NCI-H2029 (cell line): Measurements from ENCODE around the gene DDX39B.
A peak's percentile ranks its signal among the peaks of the same experiment; 100 is the strongest.
"Not testable (repeated sequence)": the region's sequence is repeated elsewhere in the genome, so short reads cannot be mapped to it uniquely, and the experiment has no call there.

Experiments used
- DNase-seq: peaks from one replicate; lab custom pipeline; 2025; lab: John Stamatoyannopoulos, UW

Gene DDX39B

DNA sequence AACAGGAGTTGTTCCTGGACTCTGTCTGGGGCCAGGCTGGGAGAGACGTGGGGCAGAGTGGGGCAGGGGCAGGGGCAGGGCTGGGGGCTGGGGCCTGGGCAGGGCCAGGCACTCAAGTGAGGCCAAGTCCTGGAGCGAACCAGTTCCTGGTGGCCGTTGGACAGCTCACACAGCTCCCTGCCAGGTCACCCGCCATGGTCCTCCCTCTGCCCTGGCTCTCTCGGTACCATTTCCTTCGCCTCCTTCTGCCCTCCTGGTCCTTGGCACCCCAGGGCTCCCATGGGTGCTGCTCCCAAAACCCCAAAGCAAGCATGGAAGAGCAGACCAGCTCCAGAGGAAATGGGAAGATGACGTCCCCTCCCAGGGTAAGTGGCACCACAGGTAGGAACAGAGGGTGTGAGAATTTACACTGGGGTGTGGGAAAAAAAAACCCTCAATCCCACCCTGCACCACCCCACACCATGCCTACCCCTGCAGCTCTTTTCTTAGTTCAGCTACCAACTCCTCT, 12.9 kb downstream of the DDX39B start, which contains the start of gene MCCD1:
TSS of gene MCCD1 (plus strand) at position 142 of the 508 bp plus-strand sequence. CDS start at position 195, 53 bp downstream.
- DNase-seq, result no peak

DNA sequence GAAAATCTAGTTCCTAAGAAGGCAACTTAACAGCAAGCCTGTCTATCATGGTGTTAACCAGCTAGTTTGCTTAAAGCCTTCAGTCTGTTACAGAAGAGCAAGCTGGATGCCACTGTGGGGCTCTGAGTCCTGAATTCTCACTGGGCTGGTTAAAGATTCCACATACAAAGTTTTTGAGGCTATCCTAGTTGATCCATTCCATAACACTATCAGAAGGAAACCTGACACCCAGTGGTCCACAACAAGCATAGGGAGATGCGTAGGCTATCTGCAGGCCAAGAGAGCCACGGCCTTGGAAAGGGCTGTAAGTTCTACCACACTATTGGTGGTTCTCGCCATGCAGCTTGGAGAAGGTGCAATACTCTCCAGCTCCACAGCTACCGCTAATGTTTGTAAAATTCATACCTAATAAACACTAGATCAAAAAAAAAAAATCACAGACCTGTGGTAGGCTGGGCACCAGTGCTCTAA, 13.5 kb downstream of the DDX39B start:
- DNase-seq, result no peak

DNA sequence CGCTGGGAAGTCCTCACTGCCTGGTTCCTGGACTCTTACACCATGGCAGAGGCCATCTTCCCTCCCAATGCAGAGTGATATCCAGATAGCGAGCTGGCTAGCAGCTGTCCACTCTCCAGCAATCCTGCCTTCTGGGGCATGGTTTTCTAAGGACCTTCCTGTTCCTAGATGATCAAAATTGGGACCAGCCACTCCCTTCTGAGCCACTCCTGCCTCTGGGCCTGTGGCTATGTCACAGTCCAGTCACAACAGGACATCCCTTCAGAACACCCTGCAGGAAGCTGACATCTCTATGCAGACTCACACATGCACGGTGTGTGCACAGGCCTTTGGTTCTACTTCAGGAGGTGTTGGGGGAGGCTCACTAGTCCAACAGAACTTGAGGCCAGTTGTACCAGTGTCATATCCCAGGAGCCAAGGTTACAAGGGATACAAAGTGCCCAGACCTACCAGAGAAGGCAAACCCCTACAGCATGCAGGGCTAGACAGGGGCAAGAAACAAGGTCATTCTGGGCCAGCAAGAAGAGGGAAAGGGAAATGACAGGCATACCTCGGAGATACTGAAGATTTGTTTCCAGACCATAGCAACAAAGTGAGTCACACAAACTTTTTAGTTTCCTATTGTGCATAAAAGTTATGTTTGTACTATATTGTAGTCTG, 15.7 kb downstream of the DDX39B start:
- DNase-seq, result no peak

DNA sequence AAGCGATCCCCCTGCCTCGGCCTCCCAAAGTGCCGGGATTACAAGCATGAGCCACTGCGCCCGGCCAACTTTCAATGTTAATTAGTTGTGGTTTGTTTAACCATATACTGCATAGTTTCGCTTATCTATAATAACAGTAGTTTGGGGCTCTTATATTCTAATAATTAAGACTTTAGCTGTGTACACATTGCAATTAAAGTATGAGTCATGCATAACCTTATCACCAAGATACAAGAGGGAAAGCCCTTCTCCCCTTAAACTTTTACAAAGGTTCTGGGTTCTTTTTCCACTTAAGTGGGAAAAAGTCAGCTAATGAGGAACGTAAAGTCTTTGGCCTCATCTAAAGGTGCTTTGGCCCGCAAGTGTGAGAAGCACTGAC, 16.3 kb downstream of the DDX39B start:
- no peak for DNase-seq

DNA sequence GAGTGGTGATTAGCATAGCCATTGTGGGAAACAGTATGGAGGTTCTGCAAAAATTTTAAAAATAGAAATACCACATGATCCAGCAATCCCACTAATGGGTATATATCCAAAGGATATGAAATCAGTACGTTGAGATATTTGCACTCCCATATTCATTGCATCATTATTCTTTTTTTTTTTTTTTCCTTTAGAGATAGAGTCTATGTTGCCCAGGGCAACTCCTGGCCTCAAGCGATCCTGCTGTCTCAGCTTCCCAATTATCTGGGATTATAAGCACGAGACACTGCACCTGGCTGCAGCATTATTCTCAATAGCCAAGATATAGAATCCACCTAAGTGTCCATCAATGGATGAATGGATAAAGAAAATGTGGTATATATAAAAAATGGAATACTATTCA, 20.0 kb downstream of the DDX39B start:
- no peak for DNase-seq

DNA sequence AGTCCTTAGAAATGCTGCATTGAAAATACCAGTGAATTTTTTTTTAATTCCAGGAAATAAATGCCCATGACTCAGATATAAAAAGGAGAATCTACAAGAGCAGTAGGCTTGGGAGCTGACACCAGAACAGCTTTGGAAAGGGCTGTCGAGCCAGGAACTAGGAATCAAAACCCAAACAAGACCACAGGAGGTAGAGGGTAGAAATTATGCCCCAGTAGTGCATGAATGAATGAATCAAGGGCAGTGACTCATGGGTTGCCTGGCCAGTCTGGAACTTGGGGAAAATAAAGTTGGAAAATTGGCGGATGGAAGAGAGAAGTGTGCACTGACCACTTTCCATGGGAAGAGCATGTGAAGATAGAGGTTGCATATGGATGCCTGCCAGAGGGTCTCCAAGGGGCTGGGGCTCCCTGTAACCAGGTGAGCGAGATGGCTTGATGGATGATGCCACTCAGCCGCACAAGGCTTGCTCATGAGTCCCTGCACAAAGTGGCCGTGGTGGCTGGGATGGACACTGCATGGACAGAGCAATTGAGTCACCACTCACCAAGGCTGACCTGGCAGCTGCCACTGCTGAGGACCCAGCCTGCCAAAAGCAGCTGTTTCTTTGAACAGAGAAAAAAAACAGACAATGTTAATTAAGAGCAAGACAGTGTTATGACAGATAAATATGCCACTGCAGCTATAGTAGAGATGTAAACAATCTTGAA, 28.2 kb downstream of the DDX39B start:
- DNase-seq, result no peak

DNA sequence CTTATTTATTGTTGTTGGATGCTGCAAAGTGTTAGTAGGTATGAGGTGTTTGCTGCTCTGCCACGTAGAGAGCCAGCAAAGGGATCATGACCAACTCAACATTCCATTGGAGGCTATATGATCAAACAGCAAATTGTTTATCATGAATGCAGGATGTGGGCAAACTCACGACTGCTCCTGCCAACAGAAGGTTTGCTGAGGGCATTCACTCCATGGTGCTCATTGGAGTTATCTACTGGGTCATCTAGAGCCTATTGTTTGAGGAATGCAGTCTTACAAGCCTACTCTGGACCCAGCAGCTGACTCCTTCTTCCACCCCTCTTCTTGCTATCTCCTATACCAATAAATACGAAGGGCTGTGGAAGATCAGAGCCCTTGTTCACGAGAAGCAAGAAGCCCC, 31.8 kb downstream of the DDX39B start:
- DNase-seq, result no peak

DNA sequence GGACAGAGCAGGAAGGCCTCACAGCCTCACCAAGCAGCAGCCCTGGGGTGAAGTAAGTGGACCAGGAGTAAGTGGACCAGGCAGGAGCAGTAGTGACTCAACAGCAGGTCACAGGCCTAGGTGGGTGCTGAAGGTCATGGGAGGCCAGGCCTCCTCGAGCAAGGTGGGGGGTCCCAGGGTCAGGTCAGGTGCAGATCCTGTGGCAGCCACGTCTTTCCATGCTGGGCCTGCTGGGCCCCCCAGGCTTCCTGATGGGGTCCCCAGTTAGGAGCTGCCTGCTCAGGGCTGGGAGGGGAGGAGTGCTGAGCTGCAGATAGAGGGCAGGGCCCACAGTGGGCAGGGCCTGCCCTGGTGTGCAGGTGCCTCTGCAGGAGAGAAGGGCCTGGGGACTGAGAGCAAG, 32.8 kb downstream of the DDX39B start:
- not testable (repeated sequence) for DNase-seq

DNA sequence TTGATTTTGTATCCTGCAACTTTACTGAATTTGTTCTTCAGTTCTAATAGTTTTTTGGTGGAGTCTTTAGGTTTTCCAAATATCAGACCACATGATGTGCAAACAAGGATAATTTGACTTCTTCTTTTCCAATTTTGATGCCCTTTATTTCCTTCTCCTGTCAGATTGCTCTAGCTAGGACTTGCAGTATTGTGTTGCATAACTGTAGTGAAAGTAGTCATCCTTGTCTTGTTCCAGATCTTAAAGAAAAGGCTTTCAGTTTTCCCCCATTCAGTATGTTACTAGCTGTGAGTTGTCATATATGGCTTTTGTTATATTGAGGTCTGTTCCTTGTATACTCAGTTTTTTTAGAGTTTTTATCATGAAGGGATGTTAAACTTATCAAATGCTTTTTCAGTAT, 39.2 kb downstream of the DDX39B start:
- no peak for DNase-seq

DNA sequence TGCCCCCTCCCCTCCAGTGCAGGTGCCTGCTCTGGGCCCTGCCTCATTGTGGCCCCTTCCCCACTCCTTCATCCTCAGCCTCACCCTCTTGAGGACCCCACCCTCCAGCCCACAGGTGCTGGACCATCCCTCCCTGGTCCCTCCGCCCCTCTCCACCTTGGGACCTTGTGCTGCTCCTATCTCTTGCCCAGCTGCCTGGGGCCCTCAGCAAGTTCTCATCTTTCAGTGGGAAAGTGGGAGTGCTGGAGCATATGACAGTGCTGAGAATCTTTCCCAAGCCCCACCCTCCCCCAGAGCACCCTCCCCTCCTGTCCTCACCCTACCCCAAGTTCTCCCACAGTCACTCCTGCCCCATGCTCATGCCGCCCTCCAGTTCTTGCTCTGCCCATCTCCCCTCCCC, 42.2 kb downstream of the DDX39B start:
- not testable (repeated sequence) for DNase-seq

DNA sequence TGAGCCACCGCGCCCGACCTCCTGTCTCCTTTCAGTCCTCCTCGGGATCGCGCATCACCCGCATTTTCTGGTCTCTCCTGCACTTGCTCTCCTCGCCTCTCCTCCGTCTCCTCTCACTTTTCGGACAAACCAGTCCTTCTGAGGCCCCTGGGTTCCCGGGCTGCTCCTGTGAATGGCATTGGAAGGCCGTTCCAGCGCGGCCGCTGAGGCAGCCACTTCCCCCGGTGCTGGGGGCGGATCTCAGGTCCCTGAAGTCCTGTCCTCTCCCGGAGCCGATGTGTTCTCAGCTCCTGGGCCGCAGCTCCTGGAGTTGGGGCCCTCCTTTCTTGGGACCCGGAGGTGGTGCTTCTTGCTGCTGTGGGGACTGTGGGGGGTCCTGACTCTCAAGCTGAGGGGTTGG, 43.1 kb downstream of the DDX39B start:
- DNase-seq, result no peak

DNA sequence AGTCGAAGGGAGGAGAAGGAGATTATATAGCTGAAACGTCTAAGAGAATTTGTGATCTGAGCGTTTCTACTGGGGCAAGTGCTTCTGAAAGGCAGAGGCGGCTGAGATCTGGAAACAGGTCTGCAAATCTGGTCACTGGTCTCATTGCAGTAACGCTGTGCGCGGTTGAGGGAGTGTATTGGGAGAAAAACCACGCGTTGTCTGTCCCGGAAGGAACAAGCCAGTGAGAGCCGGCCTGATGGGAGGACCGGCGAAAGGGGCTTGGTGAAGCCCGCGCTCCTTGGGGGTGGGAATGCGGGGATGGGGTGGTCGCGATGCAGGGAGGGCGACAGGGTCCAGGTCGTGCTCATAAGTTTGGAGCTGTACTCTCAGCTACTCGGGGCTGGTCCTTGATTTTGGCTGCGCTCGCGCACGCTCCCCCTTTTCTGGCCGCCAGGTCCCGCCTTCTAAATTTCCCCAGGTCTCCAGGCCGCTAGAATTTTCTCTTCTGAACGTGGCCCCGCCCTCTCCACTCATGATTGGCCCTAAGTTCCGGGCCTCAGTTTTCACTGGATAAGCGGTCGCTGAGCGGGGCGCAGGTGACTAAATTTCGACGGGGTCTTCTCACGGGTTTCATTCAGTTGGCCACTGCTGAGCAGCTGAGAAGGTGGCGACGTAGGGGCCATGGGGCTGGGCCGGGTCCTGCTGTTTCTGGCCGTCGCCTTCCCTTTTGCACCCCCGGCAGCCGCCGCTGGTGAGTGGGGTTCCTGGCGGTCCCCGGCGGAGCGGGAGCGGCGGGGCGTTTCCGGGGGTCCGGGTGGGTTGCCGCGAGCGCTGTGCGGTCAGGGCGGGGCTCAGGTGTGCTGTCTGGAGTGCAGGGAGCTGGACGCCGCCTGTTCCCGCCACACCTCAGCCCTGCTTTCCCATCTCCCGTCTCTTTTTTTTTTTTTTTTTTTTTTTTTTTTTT, 44.0 kb downstream of the DDX39B start, which contains the start of gene MICB:
TSS of gene MICB (plus strand) at position 615 of the 946 bp plus-strand sequence. CDS start at position 664, 49 bp downstream.
- peak; percentile 32 for DNase-seq

DNA sequence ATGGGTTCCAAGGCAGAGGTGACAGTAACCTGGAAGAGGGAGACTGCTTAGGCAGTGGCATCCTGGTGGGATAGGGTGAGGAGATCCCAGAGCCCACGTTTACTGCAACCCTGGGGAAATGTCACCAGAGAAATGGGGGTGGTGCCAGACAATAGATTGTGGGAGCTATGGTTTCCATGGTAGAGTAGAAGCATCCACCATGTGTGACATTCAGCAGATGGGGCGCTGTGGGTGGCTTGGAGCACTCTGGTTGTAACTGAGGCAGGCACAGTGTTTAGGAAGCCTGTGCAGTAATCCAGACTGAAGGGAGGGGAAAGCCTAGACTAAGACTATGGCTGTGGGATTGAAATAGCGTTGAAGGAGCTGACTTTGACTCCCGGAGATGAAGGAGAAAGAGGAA, 45.0 kb downstream of the DDX39B start:
- not testable (repeated sequence) for DNase-seq

DNA sequence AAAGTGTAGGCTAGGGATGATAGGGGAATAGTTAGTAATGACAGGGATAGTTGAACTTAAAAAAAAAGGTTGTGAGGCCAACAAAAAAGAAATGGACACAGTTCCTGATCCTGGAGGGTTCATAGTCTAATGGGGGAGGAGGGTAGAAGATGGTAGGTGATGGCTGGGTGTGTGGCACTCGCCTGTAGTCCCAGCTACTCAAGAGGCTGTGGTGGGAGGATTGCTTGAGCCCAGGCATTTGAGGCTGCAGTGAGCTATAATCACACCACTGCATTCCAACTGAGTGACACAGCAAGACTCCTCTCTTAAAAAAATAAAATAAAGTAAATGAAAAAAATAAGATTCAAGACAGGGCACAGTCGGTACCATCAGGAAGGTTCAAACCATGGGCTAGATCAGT, 46.2 kb downstream of the DDX39B start:
- DNase-seq, result no peak

DNA sequence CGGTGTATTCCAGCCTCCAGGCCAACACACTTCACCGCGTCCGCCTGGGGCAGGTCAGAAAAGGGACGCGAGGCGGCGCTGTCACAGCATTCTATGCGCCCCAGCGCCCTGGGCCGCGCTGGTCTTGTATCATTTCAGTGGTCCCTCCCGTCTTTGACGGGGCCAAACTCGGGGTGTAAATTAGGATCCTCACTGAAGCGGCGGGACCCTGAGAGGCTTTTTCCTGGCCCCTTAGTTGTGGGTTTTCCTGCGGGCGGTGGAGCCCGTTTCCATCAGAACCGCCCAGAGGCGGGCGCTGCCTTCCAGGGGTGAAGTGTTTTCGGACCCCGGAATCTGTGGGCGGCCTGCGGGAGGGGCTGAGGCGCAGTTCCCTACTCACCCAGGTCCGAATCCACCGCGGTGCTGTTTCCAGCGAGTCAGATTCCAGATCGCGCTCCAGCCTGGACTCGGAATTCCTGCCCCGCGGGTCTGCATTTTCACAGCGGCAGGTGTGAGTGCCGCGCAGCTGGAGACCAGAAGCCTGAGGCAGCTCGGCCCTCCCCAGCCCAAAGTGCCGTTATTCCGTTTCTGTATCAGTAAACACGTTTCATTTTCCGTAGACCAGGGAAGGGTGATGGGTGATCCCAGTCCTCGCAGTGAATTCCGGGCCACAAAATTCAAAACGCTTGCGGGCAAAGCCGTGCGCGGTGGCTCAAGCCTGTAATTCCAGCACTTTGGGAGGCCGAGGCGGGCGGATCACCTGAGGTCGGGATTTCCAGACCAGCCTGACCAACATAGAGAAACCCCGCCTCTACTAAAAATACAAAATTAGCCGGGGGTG, 47.7 kb downstream of the DDX39B start:
- peak; percentile 60 for DNase-seq

DNA sequence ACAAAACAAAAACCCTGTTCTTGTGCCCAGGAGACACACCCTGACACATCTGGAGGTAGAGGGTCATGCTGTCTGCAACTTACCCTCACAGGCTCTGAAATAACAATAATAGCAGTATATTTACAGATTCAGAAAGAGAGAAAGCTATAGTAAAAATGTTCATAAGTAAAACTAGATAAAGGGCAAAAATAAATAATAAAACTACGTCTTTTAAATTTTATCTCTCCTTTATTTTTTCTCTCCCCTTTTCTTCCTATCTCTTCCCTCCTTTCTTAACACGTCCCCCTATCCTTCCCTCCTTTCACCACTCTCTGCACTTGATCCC, 48.3 kb downstream of the DDX39B start:
- DNase-seq, result not testable (repeated sequence)

DNA sequence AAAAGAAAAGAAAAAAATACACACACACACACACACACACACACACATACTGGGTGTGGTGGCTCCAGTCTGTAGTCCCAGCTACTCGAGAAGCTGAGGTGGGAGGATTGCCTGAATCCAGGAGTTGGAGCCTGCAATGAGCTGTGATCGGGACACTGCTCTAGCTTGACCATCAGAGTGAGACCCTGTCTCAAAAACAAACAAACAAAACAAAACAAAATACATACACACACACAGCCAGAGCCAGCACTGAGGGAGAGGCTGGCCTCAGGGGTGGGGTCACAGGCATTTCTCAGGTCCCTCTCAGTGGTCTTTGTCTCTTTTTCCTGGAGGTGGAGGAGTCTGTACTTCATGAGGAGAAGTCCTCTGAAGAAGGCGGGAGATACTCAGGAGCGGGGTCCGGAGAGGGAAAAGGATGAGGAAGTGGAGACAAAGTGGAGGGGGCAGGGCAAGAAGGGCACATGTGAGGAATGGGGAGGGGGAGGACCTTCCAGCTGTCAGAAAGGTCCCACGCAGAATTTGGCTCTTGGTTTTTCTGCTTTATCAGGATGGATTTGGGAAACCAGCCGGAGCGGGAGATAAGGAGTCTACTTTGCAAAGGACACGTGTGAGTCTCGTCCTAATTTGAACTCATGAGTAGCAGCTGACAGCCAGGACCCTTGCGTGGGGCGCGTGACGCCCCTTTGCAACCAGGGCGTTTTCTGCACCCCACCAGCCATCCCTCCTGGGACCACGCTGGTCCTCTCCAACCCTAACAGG, 51.5 kb downstream of the DDX39B start:
- DNase-seq, result no peak

DNA sequence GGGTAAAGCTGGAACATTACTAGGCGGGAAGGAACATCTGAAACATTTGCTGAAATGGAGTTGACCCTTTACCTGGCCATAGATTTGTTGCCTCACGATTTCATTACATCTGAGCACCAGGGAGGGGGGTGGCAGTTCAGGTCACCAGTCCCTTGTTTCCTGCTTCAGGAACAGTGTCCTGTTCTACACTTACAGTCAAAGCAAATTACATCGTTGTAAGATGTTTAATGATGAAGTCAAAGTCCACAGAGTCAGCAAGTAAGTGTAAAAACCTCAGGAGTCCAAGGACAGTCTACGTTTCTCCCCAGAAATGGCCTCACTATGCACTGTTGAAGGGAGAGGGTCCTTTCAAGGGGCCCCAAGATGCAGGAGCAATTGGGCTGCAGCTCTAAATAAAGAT, 52.7 kb downstream of the DDX39B start:
- DNase-seq, result no peak

DNA sequence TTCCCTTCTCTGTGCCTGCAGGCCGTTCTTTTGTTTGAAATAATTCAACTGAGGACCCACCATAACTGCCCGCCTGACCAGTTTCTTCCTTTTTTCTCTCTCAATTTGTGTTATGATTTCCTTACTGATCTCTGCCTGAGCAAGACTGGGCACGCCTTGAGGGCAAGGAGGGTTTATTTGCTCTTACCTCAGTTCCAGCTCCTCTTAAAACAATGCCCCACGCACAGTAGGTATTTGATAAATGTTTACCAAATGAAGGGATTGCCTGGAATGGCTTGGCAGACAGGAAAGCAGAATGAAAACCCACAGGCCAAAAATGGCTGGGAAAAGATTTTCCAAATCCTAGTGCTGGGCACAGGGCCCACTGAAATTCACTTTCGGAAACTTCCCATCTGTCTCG, 54.1 kb downstream of the DDX39B start:
- DNase-seq, result not testable (repeated sequence)

DNA sequence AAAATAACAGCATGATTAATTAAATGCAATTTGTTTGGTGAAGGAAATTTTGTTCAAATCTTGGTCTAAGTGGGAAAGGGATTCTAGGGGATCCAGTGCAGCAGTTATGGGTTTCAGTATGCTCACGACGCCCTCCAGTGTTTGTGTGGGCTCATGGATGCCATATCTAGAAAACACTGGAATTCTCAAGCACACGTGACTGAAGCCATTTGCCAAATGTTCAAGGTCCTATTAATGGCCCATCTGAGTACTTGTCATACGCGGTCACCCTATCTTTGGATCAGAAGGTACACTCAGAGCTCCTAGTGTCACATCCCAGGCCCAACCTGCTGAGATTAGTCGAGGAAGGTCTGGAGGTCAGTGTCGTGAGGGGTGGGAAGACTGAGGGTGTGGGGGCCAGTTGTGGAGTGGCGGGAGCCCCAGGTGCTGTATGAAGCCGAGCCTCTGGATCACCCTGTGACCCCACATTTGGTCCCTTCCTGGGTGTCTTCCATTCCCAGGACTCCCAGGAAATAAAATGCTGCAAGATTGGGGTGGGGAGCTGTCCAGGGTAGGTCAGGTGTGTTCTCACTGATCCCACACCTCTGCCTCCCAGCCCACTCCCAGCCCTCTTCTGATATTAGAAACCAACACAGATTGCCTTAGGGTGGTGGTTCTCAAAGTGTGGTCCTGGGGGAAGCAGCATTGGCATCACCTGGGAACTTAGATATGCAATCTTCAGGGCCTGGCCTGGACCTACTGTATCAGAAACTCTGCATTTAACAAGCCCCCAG, 55.6 kb downstream of the DDX39B start:
- not testable (repeated sequence) for DNase-seq
